Activated T-cell treated with anti-CD3 and anti-CD28 coated beads, Interleukin-2, amount 50 U/mL, for 24 hours (primary cell): ENCODE data around the gene SH3RF3.

Experiments used
- DNase-seq: peaks from one replicate; pipeline ENCODE4 v3.0.0-alpha.2; 2020
- H3K27ac Mint-ChIP-seq: 2 replicates; pipeline ENCODE4 v1.8.0; 2020; ENCODE audit warnings: mild to moderate bottlenecking, mixed read lengths
- H3K27me3 Mint-ChIP-seq: 2 replicates; pipeline ENCODE4 v1.8.0; 2020; ENCODE audit warnings: mixed read lengths
- H3K36me3 Mint-ChIP-seq: 2 replicates; pipeline ENCODE4 v1.8.0; 2020; ENCODE audit warnings: low read depth, mixed read lengths
- H3K4me1 Mint-ChIP-seq: 2 replicates; pipeline ENCODE4 v1.8.0; 2020; ENCODE audit warnings: low read depth, mixed read lengths
- H3K4me3 Mint-ChIP-seq: 2 replicates; pipeline ENCODE4 v1.8.0; 2020; ENCODE audit warnings: mild to moderate bottlenecking, moderate library complexity, mixed read lengths
- H3K9me3 Mint-ChIP-seq: 2 replicates; pipeline ENCODE4 v1.8.0; 2020; ENCODE audit warnings: mixed read lengths

Gene SH3RF3

DNA sequence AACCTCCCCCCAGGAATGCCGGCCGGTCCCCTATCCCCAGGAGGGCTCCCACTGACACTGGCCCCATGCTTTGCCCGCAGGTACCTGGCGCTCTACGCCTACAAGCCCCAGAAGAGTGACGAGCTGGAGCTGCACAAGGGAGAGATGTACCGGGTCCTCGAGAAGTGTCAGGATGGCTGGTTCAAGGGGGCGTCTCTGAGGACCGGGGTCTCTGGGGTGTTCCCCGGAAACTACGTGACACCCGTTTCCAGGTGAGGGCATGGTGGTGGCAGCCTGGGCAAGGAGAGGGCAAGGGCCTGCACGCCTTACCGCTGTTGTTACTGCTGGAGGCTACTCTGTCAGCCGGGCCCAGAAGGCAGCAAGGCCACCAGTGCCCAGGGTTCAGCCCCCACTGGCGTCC is 303.4 kb downstream of the SH3RF3 start:
- no peaks in the 10 kb centered on the region for H3K4me1 Mint-ChIP-seq
- H3K36me3 Mint-ChIP-seq = peaks cover 4% of the 10 kb centered on the region
- no peaks in the 10 kb centered on the region for H3K27me3 Mint-ChIP-seq
- H3K9me3 Mint-ChIP-seq = no peaks in the 10 kb centered on the region
- no peak overlapping the region for H3K4me3 Mint-ChIP-seq
- DNase-seq = no peak
- H3K27ac Mint-ChIP-seq = no peak overlapping the region

DNA sequence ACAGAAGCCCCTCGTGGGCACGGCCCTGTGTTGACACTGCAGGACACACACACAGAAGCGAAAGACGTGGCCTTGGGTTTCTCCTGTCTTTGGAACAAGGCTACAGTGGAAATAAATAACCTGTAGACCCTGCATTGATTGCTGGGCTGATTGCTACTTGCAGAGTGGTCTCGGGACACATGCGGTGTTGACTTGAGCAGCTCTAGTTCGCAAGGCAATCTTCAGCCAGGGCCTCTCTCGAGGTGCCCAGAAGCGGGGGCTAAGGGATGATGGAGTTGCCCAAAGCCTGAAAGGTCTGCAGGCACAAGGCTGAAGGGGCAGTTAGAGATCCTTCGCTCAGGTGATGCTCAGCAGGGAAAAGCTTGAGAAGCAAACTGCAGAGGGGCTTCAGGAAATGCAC is 304.5 kb downstream of the SH3RF3 start:
- DNase-seq = no peak
- H3K4me3 Mint-ChIP-seq = no peak overlapping the region
- no peaks in the 10 kb centered on the region for H3K27me3 Mint-ChIP-seq
- no peaks in the 10 kb centered on the region for H3K4me1 Mint-ChIP-seq
- peaks cover 11% of the 10 kb centered on the region for H3K36me3 Mint-ChIP-seq
- no peaks in the 10 kb centered on the region for H3K9me3 Mint-ChIP-seq
- no peak overlapping the region for H3K27ac Mint-ChIP-seq

DNA sequence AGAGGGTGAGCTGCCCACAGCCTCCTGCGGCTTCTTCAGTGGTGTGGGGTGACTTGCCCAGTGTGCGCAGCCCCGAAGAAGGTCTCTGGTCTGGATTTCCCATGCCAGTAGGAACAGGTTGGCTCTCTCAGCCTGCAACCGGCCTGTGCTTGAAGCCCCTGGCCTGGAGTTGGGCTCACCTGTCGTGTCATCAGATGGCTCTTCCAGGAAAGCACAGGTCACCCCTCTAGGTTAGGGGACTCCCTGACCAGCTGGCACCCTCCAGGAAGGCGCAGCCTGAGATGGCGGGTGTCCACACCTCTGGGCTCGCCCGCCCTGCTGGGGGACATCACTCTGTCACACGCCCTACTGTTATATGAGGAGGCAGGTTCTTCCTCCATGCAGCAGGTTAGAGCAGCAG is 304.9 kb downstream of the SH3RF3 start:
- Mint-ChIP-seq H3K36me3 (peaks cover 15% of the 10 kb centered on the region), H3K4me3 (no peak overlapping the region), H3K27ac (no peak overlapping the region), H3K27me3 (no peaks in the 10 kb centered on the region), H3K9me3 (no peaks in the 10 kb centered on the region), H3K4me1 (no peaks in the 10 kb centered on the region)
- no peak for DNase-seq

DNA sequence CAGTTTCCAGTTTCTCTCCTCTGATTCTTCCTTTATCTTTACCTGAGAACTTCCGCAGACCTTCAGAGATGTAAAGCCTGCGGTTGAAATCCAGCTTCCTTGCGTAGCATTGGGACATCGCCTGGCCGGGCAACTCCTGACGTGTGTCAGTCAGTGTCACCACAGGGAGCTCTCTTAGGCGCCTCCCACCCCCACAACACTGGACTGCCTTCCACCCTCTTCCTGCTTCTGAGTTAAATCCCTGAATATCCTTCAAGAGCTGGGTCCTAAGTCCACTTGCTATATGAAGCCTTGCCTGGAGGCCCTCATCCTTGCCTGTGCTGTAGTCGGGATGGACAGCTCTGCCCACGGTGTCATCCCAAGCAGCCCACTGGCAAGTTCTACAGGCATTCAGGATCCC is 305.3 kb downstream of the SH3RF3 start:
- DNase-seq = no peak
- no peaks in the 10 kb centered on the region for H3K9me3 Mint-ChIP-seq
- H3K27me3 Mint-ChIP-seq = no peaks in the 10 kb centered on the region
- no peak overlapping the region for H3K4me3 Mint-ChIP-seq
- H3K4me1 Mint-ChIP-seq = no peaks in the 10 kb centered on the region
- no peak overlapping the region for H3K27ac Mint-ChIP-seq
- peaks cover 18% of the 10 kb centered on the region for H3K36me3 Mint-ChIP-seq

DNA sequence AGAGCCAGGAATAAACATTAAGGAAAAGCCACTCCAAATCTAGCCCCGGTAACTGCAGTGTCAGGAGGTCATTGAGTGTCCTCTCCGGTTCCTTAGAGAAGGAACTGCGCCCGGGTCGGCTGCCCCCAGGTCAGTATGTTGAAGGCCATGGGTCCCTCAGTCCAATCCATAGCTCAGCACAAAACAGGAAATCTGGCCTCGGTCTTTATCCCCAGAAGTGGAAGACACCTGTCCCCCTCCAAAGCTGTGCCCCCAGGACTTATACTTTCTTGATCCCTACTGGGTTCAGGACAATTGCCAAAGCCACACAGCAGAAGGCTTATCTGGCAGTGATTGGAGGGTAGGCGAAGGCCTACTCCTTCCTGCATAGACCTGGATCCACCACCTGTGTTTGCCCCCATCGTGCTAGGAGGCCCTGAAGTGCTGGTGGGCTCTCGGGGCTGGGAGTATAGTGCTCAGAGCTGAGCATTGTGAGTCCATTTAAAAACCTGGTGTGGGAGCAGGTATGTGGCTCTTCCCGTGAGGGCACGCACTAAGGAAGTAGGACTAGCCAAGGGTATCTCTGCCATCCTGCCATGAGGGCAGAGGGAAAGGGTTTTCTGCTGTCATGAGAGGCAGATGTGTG is 306.2 kb downstream of the SH3RF3 start:
- Mint-ChIP-seq H3K36me3 (peaks cover 21% of the 10 kb centered on the region), H3K4me3 (no peak overlapping the region), H3K27ac (no peak overlapping the region), H3K9me3 (no peaks in the 10 kb centered on the region), H3K4me1 (no peaks in the 10 kb centered on the region), H3K27me3 (no peaks in the 10 kb centered on the region)
- no peak for DNase-seq

DNA sequence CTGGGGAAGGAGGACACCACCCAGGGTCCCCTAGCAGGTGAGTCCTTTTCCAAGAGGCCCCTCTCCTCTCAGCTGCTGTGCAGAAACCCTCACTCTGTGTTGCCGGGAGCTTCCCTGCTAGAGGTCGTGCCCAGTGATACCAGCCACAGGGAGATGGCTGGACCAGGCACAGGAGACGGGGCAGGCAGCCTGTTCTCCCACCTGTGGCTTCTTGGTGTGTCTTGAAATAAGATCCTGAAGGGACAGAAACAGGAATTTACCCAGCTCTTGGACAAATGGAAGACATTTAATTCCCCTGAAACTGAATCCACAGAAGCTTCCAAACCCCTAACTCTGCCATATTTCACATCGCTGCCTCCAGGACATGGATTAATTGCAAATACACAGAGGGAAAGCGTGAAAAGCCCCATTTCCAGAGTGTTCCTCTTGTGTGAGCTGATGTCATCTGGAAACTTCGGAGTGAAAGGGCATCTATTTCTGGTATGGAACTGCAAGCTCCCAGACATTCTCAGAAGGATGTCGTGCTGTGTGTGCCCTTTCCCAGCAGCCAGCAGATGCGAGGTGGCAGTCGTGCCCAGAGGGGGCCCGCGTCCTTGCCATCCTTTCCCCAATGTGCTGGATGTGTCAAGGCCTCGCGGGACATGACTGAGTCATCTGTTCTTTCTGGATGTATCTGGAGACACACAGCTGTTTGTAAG is 307.0 kb downstream of the SH3RF3 start:
- no peaks in the 10 kb centered on the region for H3K4me1 Mint-ChIP-seq
- no peak overlapping the region for H3K4me3 Mint-ChIP-seq
- peaks cover 4% of the 10 kb centered on the region for H3K9me3 Mint-ChIP-seq
- peaks cover 26% of the 10 kb centered on the region for H3K36me3 Mint-ChIP-seq
- no peak for DNase-seq
- no peaks in the 10 kb centered on the region for H3K27me3 Mint-ChIP-seq
- H3K27ac Mint-ChIP-seq = no peak overlapping the region

DNA sequence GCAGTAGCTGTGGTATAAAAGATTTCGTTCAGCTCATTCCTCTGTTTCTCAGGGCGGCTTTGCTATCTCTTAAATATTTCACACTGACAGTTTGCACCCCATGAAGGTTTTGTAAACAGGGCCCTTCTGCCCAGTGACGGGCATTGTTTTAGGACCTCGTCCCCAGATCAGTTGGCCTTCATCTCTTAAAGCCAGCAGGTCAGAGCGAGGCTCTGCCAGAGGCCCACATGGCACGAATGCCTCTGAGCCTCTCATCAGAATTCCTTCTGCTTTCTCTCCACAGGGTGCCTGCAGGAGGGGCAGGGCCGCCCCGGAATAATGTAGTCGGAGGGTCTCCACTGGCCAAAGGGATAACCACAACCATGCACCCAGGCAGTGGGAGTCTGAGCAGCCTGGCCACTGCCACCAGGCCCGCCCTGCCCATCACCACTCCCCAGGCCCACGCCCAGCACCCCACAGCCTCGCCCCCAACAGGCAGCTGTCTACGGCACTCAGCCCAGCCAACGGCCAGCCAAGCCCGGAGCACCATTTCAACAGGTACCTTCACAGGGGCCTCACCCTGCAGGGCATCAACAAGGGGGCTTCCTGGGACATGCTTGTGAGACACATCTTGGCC is 307.7 kb downstream of the SH3RF3 start:
- Mint-ChIP-seq H3K27ac (no peak overlapping the region), H3K9me3 (peaks cover 11% of the 10 kb centered on the region), H3K4me1 (no peaks in the 10 kb centered on the region), H3K27me3 (no peaks in the 10 kb centered on the region), H3K4me3 (no peak overlapping the region), H3K36me3 (peaks cover 32% of the 10 kb centered on the region)
- DNase-seq = no peak

DNA sequence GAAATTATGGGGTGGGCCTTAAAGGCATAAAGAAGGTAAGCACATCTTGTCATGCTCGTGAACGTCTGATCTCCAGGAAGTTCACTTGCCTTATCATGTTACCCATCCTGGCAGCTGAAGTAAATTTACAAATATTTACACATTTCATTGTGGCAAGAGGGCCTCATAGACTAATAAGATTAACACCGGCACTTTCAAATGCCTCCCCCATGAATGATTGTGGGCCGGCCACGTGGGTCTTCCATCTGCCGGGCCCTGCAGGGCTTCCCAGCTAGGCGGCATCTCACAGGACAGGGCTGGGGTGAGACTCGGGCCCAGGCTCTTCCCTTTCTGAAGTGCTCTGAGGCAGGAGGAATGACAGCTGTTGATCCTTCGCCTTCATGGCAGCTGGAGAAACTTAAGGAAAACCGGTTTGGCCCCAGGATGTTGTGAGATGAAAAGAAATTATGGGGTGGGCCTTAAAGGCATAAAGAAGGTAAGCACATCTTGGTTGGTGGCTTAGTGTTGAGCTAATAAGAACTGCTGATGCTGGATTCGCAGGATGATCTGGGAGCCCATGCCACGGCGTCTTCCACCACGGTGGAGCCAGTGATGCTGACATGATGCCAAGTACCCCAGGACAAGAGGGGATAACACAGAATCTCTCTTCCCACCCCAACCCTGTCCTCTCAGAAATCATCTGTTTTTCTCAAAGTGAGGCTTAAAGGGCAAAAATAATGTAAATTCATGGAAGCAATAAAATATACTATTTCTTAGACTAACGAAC is 308.5 kb downstream of the SH3RF3 start:
- no peaks in the 10 kb centered on the region for H3K27me3 Mint-ChIP-seq
- no peaks in the 10 kb centered on the region for H3K4me1 Mint-ChIP-seq
- no peak for DNase-seq
- H3K4me3 Mint-ChIP-seq = no peak overlapping the region
- H3K27ac Mint-ChIP-seq = no peak overlapping the region
- peaks cover 11% of the 10 kb centered on the region for H3K9me3 Mint-ChIP-seq
- H3K36me3 Mint-ChIP-seq = peaks cover 34% of the 10 kb centered on the region

DNA sequence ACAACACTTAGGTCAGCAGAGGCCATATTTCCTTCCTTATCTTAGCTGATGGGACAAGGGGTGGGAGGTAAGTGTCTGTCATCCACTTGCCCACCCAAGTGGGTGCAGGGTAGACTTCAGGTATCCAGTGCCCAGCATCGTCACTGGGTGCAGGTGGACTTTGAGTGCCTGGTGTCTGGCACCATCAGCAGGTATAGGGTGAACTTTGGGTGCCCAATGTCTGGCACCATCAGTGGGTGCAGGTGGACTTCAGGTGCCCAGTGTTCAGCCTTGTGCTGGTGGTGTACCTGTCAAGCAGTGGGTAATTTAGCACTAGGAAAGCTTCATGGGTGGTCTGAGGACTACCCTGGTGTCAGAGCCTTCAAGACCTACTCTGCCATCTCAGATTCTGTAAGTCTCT is 309.1 kb downstream of the SH3RF3 start:
- no peak for DNase-seq
- H3K9me3 Mint-ChIP-seq = peaks cover 13% of the 10 kb centered on the region
- H3K4me1 Mint-ChIP-seq = no peaks in the 10 kb centered on the region
- no peak overlapping the region for H3K27ac Mint-ChIP-seq
- no peaks in the 10 kb centered on the region for H3K27me3 Mint-ChIP-seq
- H3K4me3 Mint-ChIP-seq = no peak overlapping the region
- H3K36me3 Mint-ChIP-seq = peaks cover 37% of the 10 kb centered on the region

DNA sequence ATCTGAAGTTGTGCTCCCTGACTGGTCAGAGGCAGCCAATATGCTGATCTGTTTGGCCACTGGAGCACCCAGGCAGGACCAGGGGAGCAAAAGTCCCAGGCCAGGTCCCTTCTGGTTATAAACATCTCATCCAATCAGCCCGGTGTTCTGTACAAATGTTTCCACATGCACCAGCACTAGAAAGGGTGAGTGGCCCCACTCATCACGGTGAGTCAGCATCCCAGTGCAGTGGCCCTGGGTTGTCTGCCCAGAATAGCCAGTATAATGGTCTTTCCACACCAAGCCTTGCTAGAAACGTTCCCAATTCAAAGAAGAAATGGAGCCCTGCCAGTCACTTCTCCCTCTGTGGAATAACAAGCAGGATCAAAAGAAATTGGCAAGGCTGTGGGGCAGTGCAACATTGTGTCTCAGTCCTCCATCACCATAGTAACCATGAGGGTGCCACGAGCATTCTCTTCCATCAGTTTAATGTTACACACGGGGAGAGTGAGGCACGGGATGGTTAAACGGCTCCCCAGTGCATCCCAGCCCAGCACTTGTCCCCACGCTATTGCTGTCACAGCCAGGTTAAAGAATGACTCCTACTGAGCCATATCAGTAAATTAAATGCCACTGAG is 309.9 kb downstream of the SH3RF3 start:
- Mint-ChIP-seq H3K36me3 (peaks cover 37% of the 10 kb centered on the region), H3K27me3 (no peaks in the 10 kb centered on the region), H3K27ac (no peak overlapping the region), H3K4me1 (no peaks in the 10 kb centered on the region), H3K9me3 (peaks cover 19% of the 10 kb centered on the region), H3K4me3 (no peak overlapping the region)
- DNase-seq = no peak

DNA sequence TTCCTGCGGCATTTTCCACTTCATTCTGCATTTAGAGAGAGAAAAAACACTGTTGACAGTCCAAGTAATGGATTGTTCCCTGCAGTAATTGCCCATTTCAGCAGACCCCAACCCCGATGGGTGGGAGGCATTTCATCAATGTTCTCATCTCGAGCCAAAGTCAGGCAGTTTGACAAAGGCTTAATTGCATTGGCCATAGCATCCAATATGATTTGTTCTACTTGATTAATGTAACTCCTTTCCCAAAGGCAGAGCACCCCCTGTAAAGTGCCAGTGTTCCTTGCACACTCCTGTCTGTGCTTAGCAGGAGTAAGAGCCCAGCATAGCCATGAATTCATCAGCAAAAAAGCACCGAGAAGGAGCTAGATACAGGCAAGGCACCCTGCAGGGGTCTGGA is 310.4 kb downstream of the SH3RF3 start:
- H3K27me3 Mint-ChIP-seq = no peaks in the 10 kb centered on the region
- H3K4me3 Mint-ChIP-seq = no peak overlapping the region
- no peaks in the 10 kb centered on the region for H3K4me1 Mint-ChIP-seq
- no peak for DNase-seq
- no peak overlapping the region for H3K27ac Mint-ChIP-seq
- H3K36me3 Mint-ChIP-seq = peaks cover 40% of the 10 kb centered on the region
- peaks cover 19% of the 10 kb centered on the region for H3K9me3 Mint-ChIP-seq

DNA sequence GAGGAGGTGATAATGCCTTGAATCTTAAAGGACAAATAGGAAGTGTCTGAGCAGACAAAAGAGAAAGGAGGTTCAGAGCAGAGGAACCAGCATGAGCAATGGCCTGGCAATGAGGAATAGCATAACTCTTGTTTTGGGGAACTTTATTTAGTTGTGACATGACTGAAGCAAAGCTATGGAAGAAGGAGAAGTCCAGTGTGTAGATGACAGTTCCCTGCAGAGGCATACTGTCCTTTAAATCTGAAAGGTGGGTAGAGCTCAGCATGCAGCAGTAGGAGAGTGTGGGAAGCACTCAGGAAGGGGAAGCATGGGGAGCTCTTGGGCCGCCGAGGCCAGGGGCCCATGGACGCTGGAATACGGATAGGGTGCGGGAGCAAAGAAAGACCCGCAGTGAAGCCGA is 311.0 kb downstream of the SH3RF3 start:
- Mint-ChIP-seq H3K4me3 (no peak overlapping the region), H3K27ac (no peak overlapping the region), H3K4me1 (no peaks in the 10 kb centered on the region), H3K9me3 (peaks cover 25% of the 10 kb centered on the region), H3K27me3 (no peaks in the 10 kb centered on the region), H3K36me3 (peaks cover 43% of the 10 kb centered on the region)
- DNase-seq = no peak

DNA sequence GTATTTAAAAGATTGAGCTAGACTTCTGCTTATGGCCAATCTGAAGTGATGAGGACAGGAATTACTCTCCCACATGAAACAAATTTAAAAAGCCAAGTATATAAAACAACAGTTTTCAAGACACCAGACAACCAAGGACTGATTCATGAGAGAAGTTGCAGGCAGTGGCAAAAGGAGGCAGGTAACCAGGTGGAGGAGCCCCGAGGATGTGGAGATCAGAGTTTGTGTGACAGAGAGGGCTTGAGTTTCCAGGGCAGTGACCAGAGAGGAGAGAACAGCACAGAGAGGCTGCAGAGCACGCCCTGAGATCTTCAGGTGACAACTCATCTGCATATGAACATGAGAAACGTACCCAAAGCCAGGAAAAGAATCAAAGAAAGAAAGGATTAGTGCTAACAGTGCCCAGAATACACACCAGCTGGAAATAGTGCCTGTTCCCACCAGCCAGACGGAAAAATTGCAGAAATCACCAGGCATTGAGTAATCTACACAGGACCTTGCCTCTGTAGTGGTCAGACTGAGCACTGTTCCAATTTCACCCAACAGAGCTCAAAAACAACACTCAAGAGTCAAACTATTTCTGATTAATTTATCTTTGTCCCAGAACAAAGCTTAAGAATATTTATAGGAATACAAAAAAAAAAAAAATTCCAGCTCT is 311.6 kb downstream of the SH3RF3 start:
- H3K27ac Mint-ChIP-seq = no peak overlapping the region
- H3K4me3 Mint-ChIP-seq = no peak overlapping the region
- no peaks in the 10 kb centered on the region for H3K27me3 Mint-ChIP-seq
- no peaks in the 10 kb centered on the region for H3K4me1 Mint-ChIP-seq
- DNase-seq = no peak
- peaks cover 25% of the 10 kb centered on the region for H3K9me3 Mint-ChIP-seq
- H3K36me3 Mint-ChIP-seq = peaks cover 45% of the 10 kb centered on the region

DNA sequence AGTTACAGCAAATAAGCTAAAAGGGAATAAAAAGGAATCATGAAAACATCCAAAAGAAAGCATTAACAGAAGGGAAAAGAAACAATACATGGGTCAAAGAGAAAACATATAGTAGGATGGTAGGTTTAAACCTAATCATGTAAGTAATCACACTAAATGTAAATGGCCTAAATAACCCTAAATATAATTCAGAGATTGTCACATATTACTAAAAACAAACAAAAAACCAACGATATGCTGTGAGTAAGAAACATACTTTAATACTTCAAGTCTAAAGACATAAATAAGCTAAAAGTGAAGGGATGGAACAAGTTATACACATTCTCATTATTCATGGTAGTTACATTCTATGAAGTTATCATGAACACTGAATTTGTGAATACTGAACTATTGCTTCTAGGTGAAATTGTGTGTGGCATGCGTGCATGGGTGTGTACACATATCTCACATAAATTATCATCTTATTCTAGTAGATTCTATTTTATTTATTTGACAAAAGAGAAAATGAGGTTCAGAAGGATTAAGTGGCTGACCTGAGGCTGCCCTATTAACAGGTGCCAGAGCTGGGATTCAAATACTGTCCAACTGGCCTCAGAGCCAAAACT is 313.8 kb downstream of the SH3RF3 start:
- Mint-ChIP-seq H3K4me1 (no peaks in the 10 kb centered on the region), H3K4me3 (no peak overlapping the region), H3K27ac (no peak overlapping the region), H3K9me3 (peaks cover 25% of the 10 kb centered on the region), H3K27me3 (no peaks in the 10 kb centered on the region), H3K36me3 (peaks cover 37% of the 10 kb centered on the region)
- DNase-seq = no peak
